Stimulated activated CD8-positive, alpha-beta memory T cell treated with anti-CD3 and anti-CD28 coated beads, Interleukin-7, amount 100 ng/mL, for 1 hour (primary cell): ENCODE results near the gene ZNF770.
"Not testable (repeated sequence)": the region's sequence is repeated elsewhere in the genome, so short reads cannot be mapped to it uniquely, and the experiment has no call there.

ENCODE experiments used
- DNase-seq, 2 donors: peaks; one replicate each; pipeline ENCODE4 v3.0.0-alpha.2; 2020; ENCODE audit warnings: low read depth in 2 of 2

The ZNF770 gene

DNA sequence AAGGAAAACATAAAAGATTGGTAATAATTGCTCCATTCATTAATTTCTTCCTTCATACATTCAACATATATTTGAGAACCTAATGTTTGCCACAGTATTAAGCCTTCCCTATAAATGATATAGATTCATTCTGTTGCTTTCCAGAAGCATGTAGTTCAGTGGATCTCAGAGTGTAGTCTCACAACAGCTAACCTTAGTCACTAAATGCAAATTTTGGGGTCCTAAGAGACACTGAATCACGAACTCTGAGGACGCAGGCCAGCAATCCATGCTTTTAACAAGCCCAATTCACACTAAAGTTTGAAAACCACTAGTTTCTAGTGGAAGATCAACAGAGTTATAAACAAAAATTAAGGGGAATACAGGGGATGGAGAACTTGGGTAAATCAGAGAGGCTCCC is 11.3 kb downstream of the ZNF770 start:
- no peak for DNase-seq

- no peak for DNase-seq
Observed at GRCh38 chr15:34976073-34976472, 12.0 kb downstream of the ZNF770 start.

DNA sequence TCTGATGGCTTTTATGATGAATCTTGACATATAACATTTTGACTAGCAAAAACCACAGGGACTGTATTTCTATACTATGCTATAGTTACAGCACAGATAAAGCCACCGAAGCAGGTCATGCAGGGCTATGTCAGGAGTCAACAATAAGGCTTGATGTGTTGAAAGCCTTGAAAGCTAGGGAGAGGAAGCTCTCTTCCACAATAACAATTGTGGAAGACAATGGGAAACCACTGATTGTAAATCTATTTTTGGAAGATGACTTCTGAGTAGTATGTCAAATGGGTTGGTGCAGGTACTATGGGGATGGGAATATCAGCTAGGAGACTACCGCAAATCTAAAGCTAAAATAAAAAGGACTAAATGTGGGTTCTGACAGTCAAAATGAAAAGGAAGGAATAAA is 14.6 kb downstream of the ZNF770 start:
- DNase-seq: no peak

DNA sequence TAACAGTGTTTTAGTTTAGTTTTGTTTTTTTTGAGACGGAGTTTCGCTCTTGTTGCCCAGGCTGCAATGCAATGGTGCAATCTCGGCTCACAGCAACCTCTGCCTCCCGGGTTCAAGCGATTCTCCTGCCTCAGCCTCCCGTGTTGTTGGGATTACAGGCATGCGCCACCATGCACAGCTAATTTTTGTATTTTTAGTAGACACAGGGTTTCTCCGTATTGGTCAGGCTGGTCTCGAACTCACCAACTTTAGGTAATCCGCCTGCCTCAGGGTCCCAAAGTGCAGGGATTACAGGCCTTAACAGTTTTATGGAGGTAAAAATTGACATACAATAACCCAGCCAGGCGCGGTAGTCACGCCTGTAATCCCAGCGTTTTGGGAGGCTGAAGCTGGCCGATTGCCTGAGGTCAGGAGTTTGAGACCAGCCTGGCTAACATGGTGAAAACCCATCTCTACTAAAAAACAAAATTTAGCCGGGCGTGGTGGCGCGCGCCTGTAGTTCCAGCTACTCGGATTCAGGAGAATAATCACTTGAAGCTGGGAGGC is 17.9 kb downstream of the ZNF770 start:
- DNase-seq: not testable (repeated sequence)

GRCh38 chr15:34969340-34970097 is 18.6 kb downstream of the ZNF770 start, which contains the start of gene AQR:
AQR (minus strand) TSS chr15:34969742; CDS start chr15:34969613, 129 bp downstream.
- peak; percentile 75 to 84 for DNase-seq

DNA sequence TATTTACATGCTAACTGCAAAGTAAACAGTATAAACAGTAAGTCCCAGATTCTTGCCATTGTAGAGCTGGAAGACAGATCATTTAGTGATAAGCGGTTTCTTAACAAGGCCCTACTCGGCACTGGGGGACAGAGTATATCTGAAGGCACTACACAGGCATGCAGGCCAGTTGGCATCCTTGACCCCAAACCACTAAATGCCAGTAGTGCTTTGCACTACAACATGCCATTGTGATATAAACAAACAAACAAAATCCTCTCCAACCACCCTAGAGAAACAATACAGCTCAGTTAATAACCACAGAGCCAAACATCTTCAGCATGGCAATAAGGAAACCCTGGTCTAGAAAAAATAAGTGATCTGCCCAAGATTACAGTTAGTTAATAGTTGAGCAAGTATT is 23.8 kb downstream of the ZNF770 start:
- DNase-seq: no peak

DNA sequence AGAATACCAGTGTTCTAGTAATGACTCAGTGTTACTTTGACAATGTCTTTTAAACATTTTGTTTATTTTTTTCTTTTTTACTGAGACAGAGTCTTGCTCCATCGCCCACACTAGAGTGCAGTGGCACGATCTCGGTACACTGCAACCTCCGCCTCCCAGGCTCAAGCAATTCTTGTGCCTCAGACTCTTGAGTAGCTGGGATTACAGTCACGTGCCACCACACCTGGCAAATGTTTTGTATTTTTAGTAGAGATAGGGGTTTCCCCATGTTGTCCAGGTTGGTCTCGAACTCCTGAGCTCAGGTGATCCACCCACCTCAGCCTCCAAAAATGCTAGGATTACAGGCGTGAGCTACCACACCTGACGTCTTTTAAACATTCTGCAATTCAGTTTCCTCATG is 34.2 kb downstream of the ZNF770 start:
- no peak for DNase-seq

DNA sequence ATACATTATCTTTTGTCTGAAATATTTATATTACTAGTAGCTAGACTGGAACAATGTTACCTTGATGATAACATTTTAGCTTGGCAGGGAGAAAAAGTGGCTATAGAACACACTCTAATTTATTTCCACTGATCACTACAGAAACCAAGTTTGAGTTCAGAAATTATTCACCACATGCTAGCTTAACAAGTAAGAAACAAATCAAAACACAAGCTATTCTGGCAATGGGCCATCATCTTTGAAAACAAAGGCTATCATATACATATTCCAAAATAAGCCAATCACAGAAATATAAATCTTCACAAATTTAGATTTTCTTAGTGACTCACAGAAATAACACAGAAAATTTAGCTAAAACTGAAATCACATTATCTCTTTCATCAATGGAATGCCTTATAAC is 35.6 kb downstream of the ZNF770 start:
- DNase-seq: no peak

GRCh38 chr15:34951993-34952392 is 36.1 kb downstream of the ZNF770 start:
- no peak for DNase-seq

- no peak for DNase-seq
Observed at GRCh38 chr15:34944936-34945335, 43.2 kb downstream of the ZNF770 start.

DNA sequence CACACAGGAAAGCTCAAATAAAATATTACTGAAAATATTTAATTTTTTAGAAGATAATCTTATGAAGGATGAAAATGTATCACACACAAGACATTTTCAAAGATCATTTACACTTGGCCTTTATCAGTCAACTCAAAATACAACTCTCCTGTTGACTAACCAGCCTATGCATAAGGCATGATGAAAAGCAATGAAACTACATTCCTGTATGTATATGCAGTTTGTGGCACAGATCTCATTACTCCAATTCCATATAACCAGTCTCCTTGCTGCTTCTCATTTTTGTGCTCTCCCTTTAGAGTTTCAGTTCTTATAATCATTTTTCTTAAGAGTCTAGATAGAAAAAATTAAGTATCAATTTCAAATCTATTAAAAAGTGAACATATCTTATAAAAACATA is 44.4 kb downstream of the ZNF770 start:
- no peak for DNase-seq

DNA sequence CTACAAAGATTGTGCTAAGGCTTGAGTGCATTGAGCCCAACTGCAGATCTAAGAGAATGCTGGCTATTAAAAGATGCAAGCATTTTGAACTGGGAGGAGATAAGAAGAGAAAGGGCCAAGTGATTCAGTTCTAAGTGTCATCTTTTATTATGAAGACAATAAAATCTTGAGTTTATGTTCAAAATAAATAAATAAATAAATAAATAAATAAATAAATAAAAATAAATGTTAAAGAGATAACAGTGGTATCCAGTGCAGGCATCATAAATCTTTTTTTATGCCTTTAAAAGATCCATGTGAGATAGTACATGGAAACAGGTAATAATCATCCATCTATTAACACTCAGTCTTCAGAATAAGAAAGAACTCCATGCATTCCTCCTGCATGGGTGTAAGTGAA is 44.8 kb downstream of the ZNF770 start:
- not testable (repeated sequence) for DNase-seq

DNA sequence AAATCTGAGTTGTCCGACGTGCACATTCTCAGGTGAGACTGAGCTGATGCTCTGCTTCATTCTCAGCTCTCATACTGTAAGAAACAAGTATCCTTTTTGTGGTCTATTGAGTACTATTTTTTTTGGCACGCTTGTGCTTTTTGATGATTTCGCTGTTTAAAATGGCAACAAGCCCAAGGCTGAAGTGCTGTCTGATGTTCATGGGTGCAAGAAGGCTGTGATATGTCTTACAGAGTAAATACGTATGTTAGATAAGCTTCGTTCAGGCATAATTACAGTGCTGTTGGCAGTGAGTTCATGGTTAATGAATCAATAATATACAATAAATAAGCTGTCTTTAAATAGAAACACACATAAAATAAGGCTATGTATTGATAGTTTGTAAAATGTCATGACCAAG is 45.7 kb downstream of the ZNF770 start:
- no peak for DNase-seq

DNA sequence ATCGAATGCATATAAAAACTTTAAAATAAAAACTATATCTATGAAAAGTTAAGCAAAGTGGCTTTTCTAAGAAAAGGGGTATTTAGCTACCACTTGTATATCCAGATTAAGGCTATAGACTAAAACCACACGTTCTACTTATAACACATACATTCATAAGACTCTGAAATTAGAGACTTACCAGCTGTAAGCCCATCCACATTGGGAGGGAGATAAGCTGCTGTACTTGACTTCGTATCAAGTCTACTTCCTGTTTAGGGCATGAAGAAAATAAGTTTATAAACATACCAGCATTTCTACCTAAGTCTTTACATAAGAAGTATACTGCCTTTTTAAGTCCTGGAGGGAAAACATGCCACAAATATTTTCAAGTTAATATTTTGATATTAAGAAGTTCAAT is 46.3 kb downstream of the ZNF770 start:
- DNase-seq: no peak

DNA sequence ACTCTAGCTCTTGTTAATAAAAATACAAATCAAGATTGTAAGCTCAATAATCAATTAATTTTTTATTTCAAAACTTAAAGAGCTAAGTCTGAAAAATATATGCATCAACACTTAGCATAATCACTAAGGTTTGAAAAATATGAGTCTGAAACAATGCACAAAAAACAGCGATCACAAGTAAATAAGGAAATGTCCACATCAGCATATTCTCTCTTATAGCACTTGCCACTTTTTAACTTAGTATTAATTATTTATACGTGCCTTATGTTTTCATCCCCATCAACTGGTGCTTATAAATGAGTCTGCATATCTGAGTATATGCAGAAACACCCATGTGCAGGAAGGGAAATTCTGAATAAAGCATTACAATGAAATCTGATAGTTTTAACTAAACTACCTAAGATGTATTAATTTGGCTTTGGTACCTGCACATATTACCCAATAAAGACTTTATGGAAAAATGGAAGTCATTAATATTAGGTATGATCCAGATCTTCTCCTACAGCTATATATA is 46.8 kb downstream of the ZNF770 start:
- no peak for DNase-seq

GRCh38 chr15:34933432-34933975 is 54.6 kb downstream of the ZNF770 start:
- no peak for DNase-seq

DNA sequence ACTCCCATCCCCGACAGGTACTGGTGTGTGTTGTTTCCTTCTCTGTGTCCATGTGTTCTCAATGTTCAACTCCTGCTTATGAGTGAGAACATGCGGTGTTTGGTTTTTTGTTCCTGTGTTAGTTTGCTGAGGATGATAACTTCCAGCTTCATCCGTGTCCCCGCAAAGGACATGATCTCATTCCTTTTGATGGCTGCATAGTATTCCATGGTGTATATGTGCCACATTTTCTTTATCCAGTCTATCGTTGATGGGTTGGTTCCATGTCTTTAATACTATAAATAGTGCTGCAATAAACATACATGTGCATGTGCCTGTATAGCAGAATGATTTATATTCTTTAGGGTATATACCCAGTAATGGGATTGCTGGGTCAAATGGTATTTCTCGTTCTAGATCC is 59.7 kb downstream of the ZNF770 start:
- DNase-seq: not testable (repeated sequence)
